SU-DHL-6 (cell line): ENCODE measurements around the gene TOP2B.

ENCODE experiments used
- H2AFZ ChIP-seq: fragments of 200-600 bp; sonication (generic); 2 replicates; pipeline ENCODE4 v1.6.1; 2014; ENCODE audit warnings: low read depth, mild to moderate bottlenecking, moderate library complexity, mixed read lengths, antibody characterized with exemption, low read length; ENCODE audit not compliant: severe bottlenecking
- H3F3A ChIP-seq: fragments of 200-600 bp; shearing (Covaris generic); 2 replicates; pipeline ENCODE4 v1.6.0; 2016; ENCODE audit warnings: antibody characterized with exemption, mild to moderate bottlenecking; ENCODE audit not compliant: insufficient read depth
- H3K27ac ChIP-seq: fragments of 200-600 bp; sonication (generic); 2 replicates; pipeline ENCODE4 v1.5.1; 2016; ENCODE audit warnings: low read depth, mild to moderate bottlenecking, low read length, moderate library complexity, mixed read lengths
- H3K27me3 ChIP-seq: fragments of 200-600 bp; sonication (generic), shearing (Covaris generic); 2 replicates; pipeline ENCODE4 v1.6.0; 2014; ENCODE audit warnings: mild to moderate bottlenecking, low read length
- H3K36me3 ChIP-seq: fragments of 200-600 bp; sonication (generic); 2 replicates; pipeline ENCODE4 v1.6.1; 2014; ENCODE audit warnings: mild to moderate bottlenecking, low read length, mixed read lengths
- H3K4me2 ChIP-seq: fragments of 300-600, 200-600 bp; shearing (Covaris generic), sonication (generic); 2 replicates; pipeline ENCODE4 v1.6.0; 2014; ENCODE audit warnings: low read length, low read depth, mild to moderate bottlenecking; ENCODE audit not compliant: poor library complexity, severe bottlenecking
- H3K4me3 ChIP-seq: fragments of 200-600 bp; sonication (generic); 2 replicates; pipeline ENCODE4 v1.5.1; 2014; ENCODE audit warnings: antibody characterized with exemption, low read length, mild to moderate bottlenecking, mixed read lengths; ENCODE audit not compliant: insufficient read depth, poor library complexity, severe bottlenecking
- H3K79me2 ChIP-seq: fragments of 200-600 bp; sonication (generic); 2 replicates; pipeline ENCODE4 v1.6.1; 2014; ENCODE audit warnings: mild to moderate bottlenecking, low read length, moderate library complexity; ENCODE audit not compliant: insufficient read depth
- H3K9ac ChIP-seq: fragments of 200-600 bp; sonication (generic); 2 replicates; pipeline ENCODE4 v1.7.0; 2014; ENCODE audit warnings: mild to moderate bottlenecking, low read length
- H3K9me2 ChIP-seq: fragments of 200-600 bp; sonication (generic); replicated peaks from 2 replicates; pipeline ENCODE4 v1.6.1; 2014; ENCODE audit warnings: low read length; ENCODE audit not compliant: insufficient read depth
- H3K9me3 ChIP-seq: fragments of 200-600 bp; sonication (generic); 2 replicates; pipeline ENCODE4 v1.6.1; 2014; ENCODE audit warnings: low read length, mixed read lengths; ENCODE audit not compliant: insufficient read depth
- H4K20me1 ChIP-seq: fragments of 200-600 bp; sonication (generic); 2 replicates; pipeline ENCODE4 v1.6.1; 2014; ENCODE audit warnings: low read depth, mild to moderate bottlenecking, antibody characterized with exemption, low read length, moderate library complexity, mixed read lengths
- EZH2phosphoT487 ChIP-seq: fragments of 200-600 bp; sonication (generic), shearing (Covaris generic); conservative IDR thresholded peaks from 2 replicates; pipeline ENCODE4 v1.6.1; 2018; ENCODE audit warnings: mild to moderate bottlenecking, antibody characterized with exemption, low read length, moderate library complexity, mixed read lengths
- TF ChIP-seq, protein P1 (sequence below): fragments of 200-600 bp; sonication (generic); IDR thresholded peaks from one replicate; pipeline ENCODE4 v1.5.1; 2017; ENCODE audit warnings: antibody characterized with exemption, mild to moderate bottlenecking, low read length, moderate library complexity; ENCODE audit not compliant: insufficient read depth, poor library complexity, severe bottlenecking

TOP2B gene

DNA sequence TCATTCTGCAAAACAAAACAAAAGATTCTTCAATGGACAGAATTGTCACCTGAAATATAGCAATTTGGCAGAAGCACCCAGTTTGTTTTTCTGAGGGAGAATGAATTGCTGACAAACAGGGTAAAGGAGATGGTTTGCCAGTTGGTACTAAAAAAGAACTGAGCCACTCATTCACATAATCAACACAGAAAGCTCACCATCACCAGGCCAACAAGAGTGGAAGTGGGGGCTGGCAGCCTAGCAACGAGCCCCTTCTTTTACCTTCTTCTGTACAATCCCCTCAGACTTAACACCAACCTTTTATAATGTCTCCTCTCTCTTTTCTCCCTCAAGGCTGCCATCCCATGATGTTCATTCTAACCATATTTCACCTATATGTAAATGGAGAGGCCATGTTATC, 5.9 kb downstream of the TOP2B start:
- no peak overlapping the region for H3K4me2 ChIP-seq
- no peaks in the 10 kb centered on the region for H3K36me3 ChIP-seq
- TF ChIP-seq, protein P1, sequence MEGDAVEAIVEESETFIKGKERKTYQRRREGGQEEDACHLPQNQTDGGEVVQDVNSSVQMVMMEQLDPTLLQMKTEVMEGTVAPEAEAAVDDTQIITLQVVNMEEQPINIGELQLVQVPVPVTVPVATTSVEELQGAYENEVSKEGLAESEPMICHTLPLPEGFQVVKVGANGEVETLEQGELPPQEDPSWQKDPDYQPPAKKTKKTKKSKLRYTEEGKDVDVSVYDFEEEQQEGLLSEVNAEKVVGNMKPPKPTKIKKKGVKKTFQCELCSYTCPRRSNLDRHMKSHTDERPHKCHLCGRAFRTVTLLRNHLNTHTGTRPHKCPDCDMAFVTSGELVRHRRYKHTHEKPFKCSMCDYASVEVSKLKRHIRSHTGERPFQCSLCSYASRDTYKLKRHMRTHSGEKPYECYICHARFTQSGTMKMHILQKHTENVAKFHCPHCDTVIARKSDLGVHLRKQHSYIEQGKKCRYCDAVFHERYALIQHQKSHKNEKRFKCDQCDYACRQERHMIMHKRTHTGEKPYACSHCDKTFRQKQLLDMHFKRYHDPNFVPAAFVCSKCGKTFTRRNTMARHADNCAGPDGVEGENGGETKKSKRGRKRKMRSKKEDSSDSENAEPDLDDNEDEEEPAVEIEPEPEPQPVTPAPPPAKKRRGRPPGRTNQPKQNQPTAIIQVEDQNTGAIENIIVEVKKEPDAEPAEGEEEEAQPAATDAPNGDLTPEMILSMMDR, result no peak
- no peak for TF ChIP-seq EZH2phosphoT487
- no peak overlapping the region for H3K9ac ChIP-seq
- H2AFZ ChIP-seq, result no peak overlapping the region
- no peaks in the 10 kb centered on the region for H3K9me3 ChIP-seq
- H3K27ac ChIP-seq, result no peak overlapping the region
- peaks cover 50% of the 10 kb centered on the region for H4K20me1 ChIP-seq
- H3F3A ChIP-seq, result peaks cover 9% of the 10 kb centered on the region; the same call in 1 of the 2 replicates
- H3K4me3 ChIP-seq, result no peak overlapping the region
- H3K9me2 ChIP-seq, result no peaks in the 10 kb centered on the region
- peaks cover 92% of the 10 kb centered on the region for H3K79me2 ChIP-seq
- no peaks in the 10 kb centered on the region for H3K27me3 ChIP-seq

DNA sequence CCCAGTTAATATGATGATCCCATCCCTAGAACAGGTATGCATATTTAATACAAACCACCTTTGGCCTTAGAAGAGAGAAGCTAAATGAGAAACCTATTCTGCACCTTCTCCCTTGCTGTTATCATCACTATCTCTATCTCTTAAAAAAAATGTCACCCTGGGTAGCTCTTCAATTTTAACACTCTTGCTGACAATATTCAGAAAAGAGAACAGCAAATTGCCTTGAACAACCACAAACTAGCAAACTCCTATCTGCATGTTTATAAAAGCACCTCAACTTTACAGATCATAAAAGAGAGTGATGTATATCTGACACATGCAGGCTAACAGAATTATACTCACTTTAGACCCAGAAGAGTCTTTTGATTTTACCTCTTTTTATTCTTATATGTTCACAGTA, 7.4 kb downstream of the TOP2B start:
- Histone ChIP-seq H3K9me3 (no peaks in the 10 kb centered on the region), H2AFZ (no peak overlapping the region), H4K20me1 (peaks cover 46% of the 10 kb centered on the region), H3K36me3 (no peaks in the 10 kb centered on the region), H3K79me2 (peaks cover 92% of the 10 kb centered on the region), H3K27me3 (no peaks in the 10 kb centered on the region), H3K9me2 (no peaks in the 10 kb centered on the region), H3F3A (peaks cover 6% of the 10 kb centered on the region; the same call in 1 of the 2 replicates), H3K4me3 (no peak overlapping the region), H3K4me2 (no peak overlapping the region), H3K27ac (no peak overlapping the region), H3K9ac (no peak overlapping the region)
- TF ChIP-seq EZH2phosphoT487, result no peak
- TF ChIP-seq, protein P1, result no peak

DNA sequence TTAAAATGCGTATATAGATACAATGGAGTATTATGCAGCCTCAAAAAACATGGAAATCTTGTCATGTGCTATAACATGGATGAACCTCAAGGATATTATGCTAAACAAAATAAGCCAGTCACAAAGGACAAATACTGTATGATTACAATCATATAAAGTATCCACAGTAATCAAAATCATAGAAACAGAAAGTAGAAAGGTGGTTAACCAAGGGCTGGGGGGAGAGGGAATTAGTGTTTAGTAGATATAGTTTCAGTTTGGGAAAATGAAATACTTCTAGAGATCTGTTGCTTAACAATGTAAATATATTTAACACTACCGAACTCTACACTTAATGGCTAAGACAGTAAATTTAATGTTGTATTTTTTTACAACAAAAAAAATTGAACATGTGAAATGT, 9.0 kb downstream of the TOP2B start:
- H3K4me2 ChIP-seq, result no peak overlapping the region
- H3K4me3 ChIP-seq, result no peak overlapping the region
- H3K79me2 ChIP-seq, result peaks cover 93% of the 10 kb centered on the region
- peaks cover 35% of the 10 kb centered on the region for H4K20me1 ChIP-seq
- H3F3A ChIP-seq, result peaks cover 4% of the 10 kb centered on the region; the same call in 1 of the 2 replicates
- H2AFZ ChIP-seq, result no peak overlapping the region
- H3K9ac ChIP-seq, result no peak overlapping the region
- no peaks in the 10 kb centered on the region for H3K9me2 ChIP-seq
- TF ChIP-seq, protein P1, result no peak
- no peak for TF ChIP-seq EZH2phosphoT487
- H3K27ac ChIP-seq, result no peak overlapping the region
- no peaks in the 10 kb centered on the region for H3K27me3 ChIP-seq
- no peaks in the 10 kb centered on the region for H3K36me3 ChIP-seq
- no peaks in the 10 kb centered on the region for H3K9me3 ChIP-seq
